Uterus (tissue), 4 donors: Measurements from ENCODE around the gene CEP55. TPM values are rescaled to one million over a fixed set of nuclear protein-coding genes. Genes with fewer than 3 reads are reported as not detected.

ENCODE experiments used
- DNase-seq, 2 donors: peaks; one replicate each; pipeline ENCODE4 v3.0.0-alpha.2; 2019 to 2020
- H3K27ac ChIP-seq, 2 donors: fragments of 200-600 bp; sonication (generic); 1 replicate in 1 of 2; 2 replicates in 1 of 2; pipeline ENCODE4 v1.5.1; 2016 to 2018
- H3K27me3 ChIP-seq, 2 donors: fragments of 200-600 bp; sonication (generic); one replicate each; pipeline ENCODE4 v1.5.1; 2018 to 2019; ENCODE audit warnings: control low read depth in 1 of 2
- H3K36me3 ChIP-seq, 2 donors: fragments of 200-600 bp; sonication (generic); one replicate each; pipeline ENCODE4 v1.5.1; 2019; ENCODE audit warnings: control low read depth in 1 of 2
- H3K4me1 ChIP-seq, 2 donors: fragments of 200-600 bp; sonication (generic); one replicate each; pipeline ENCODE4 v1.5.1; 2018 to 2019; ENCODE audit warnings: control low read depth in 1 of 2
- H3K4me3 ChIP-seq, 2 donors: fragments of 200-600 bp; sonication (generic); 1 replicate in 1 of 2; 2 replicates in 1 of 2; pipeline ENCODE4 v1.5.1; 2018 to 2019; ENCODE audit warnings: mild to moderate bottlenecking in 1 of 2
- H3K9me3 ChIP-seq, 2 donors: fragments of 200-600 bp; sonication (generic); one replicate each; pipeline ENCODE4 v1.5.1; 2019; ENCODE audit warnings: control low read depth in 1 of 2
- POLR2A ChIP-seq, 2 donors: fragments of 450-650 bp; IDR thresholded peaks; one replicate each; pipeline ENCODE4 v1.6.1; 2016; ENCODE audit warnings: antibody characterized with exemption in 2 of 2, mild to moderate bottlenecking in 1 of 2, moderate library complexity in 1 of 2
- intact Hi-C: fragments of 100-400 bp; cut with DNase I; formaldehyde crosslinking; loops from one replicate; pipeline ENCODE4 v1.15.1; 2023; ENCODE audit warnings: low total_unique reads
- total RNA-seq, 4 donors: library from RNA; depleted of rRNA in 3 of 4; stranded (reverse); fragments of >200 nt in 3 of 4; gene quantifications; one replicate each; pipeline versions ENCODE4 v1.1.0 to v1.2.4, GENCODE V29; 2014 to 2023
- TF ChIP-seq, protein P1 (sequence below), 4 experiments: fragments of 200-600 bp in 2 of 4; fragments of 450-650 bp in 2 of 4; sonication (generic) in 2 of 4; IDR thresholded peaks; one replicate each; pipeline ENCODE4 v1.5.1; 2016 to 2019; ENCODE audit warnings: antibody characterized with exemption in 4 of 4, mild to moderate bottlenecking in 2 of 4, moderate library complexity in 1 of 4
- donor health status: DM: yes; HTN: yes; CAD: no.

The CEP55 gene
- total RNA-seq, 4 donors from 2014 or later = under 0.01 to 13.8 TPM; not detected in 2

DNA sequence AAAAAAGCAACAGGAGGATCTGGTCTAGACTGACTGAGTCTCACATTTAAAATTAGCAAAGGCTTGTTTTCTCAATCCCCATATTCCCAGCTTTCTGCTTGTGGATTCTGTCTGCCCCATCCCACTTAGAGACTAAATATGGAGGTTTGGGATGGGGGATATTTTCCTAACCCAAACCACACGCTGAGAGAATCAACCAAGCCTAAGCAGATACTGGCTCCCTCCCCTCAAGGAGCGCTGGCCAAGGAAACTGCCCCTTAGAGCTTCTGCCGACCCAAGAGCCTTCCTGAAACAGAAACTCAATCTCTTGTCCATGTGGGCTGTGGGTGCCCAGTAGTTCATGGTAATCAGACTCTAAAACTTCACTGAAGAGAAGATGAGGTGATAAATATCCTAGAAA lies 74.0 kb downstream of the CEP55 start:
- Histone ChIP-seq H3K27ac (no peak overlapping the region), H3K4me1 (no peaks in the 10 kb centered on the region), H3K27me3 (peaks cover 0 to 14% of the 10 kb centered on the region in 2 donors), H3K36me3 (no peaks in the 10 kb centered on the region), H3K9me3 (no peaks in the 10 kb centered on the region), H3K4me3 (no peak overlapping the region)
- intact Hi-C loops = no loop called here
- no peak for DNase-seq
- TF ChIP-seq, protein P1, sequence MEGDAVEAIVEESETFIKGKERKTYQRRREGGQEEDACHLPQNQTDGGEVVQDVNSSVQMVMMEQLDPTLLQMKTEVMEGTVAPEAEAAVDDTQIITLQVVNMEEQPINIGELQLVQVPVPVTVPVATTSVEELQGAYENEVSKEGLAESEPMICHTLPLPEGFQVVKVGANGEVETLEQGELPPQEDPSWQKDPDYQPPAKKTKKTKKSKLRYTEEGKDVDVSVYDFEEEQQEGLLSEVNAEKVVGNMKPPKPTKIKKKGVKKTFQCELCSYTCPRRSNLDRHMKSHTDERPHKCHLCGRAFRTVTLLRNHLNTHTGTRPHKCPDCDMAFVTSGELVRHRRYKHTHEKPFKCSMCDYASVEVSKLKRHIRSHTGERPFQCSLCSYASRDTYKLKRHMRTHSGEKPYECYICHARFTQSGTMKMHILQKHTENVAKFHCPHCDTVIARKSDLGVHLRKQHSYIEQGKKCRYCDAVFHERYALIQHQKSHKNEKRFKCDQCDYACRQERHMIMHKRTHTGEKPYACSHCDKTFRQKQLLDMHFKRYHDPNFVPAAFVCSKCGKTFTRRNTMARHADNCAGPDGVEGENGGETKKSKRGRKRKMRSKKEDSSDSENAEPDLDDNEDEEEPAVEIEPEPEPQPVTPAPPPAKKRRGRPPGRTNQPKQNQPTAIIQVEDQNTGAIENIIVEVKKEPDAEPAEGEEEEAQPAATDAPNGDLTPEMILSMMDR (IDR thresholded peaks at IDR 0.05) = no peak
- TF ChIP-seq POLR2A (IDR thresholded peaks at IDR 0.05) = no peak

DNA sequence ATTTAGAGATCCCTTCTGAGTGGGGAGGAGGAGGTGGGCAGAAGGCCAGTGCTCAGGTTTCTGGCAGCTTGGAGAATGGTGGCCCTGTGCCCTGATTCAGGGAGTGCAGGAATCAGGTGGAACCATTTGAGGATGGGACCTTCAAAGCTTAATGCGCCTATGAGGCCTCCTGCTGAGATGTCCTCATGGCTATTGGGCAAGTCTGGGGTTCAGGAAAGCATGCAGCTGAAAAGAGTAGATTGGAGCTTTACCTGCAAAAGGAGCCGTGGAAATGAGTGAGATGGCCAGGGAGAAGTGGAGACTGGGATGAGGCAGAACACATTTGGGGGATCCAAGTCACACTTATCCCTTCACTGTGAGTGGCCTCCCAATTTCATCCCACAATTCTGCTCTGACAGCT lies 76.2 kb downstream of the CEP55 start:
- no peaks in the 10 kb centered on the region for H3K9me3 ChIP-seq
- no peaks in the 10 kb centered on the region for H3K4me1 ChIP-seq
- DNase-seq = no peak
- H3K27me3 ChIP-seq = peaks cover 0 to 2% of the 10 kb centered on the region in 2 donors
- no peak overlapping the region for H3K27ac ChIP-seq
- H3K4me3 ChIP-seq = no peak overlapping the region
- TF ChIP-seq, protein P1 (IDR thresholded peaks at IDR 0.05) = no peak
- no peak for TF ChIP-seq POLR2A (IDR thresholded peaks at IDR 0.05)
- no peaks in the 10 kb centered on the region for H3K36me3 ChIP-seq
- intact Hi-C loops = no loop called here

DNA sequence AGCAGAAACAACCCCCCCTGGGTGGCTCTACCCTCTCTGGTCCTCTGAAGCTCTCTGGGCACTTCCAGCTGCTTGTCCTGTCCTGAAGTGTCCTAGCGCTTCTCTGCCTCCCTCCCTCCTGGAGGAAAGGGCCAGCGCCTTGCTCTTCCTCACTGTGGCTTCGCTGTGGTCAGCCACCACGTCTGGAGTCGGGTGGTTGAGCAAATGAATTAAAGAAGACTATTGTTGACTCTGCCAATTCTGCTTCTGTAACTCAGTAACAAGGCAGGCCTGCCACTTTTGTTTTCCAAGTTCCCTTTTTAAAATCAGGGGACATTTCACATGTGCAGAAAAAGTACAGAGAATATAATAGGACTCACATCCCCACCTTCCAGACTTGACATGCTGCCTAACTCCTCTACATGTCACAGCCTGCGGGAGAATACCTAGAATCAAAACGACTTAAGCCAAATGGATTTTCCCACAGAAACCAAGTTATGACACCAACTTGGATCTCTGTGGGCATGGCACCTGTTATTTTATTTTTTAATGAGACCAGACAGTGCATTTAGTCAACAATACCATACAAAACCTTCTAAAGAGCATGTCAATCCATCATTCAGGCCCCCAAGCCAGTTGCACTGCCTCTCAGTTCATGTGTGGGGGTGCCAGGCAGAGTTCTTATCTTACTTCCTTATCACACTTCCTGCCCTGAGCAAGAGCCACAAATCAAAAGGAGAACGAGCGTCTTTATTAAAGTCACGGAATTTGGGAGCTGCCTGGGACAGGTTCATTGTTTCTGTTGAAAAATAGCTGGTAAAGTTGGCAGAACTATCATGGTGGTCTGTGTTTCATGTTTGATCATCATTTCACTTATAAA lies 76.9 kb downstream of the CEP55 start:
- Histone ChIP-seq H3K9me3 (no peaks in the 10 kb centered on the region), H3K27me3 (no peaks in the 10 kb centered on the region), H3K27ac (no peak overlapping the region), H3K4me1 (no peaks in the 10 kb centered on the region), H3K4me3 (no peak overlapping the region), H3K36me3 (no peaks in the 10 kb centered on the region)
- intact Hi-C loops = no loop called here
- no peak for TF ChIP-seq POLR2A (IDR thresholded peaks at IDR 0.05)
- TF ChIP-seq, protein P1 (IDR thresholded peaks at IDR 0.05) = no peak
- DNase-seq = no peak

DNA sequence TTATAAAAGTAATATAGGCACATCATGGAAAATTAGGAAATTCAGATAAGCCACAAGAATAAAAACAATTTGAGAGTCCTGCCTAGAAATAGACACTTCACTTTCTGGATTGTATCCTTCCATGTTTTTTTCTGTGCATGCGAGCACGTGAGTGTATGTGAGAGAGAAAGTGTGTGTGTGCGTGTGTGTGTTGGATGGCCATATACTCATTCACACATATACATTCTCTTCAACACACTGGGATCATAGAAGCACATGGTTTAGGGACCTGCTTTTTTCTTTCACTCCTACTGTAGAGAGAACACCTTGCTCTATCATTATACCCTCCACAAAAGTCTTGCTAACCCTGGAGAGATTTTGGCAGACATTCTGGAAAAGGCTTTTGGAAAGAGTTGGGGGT lies 77.5 kb downstream of the CEP55 start:
- Histone ChIP-seq H3K27ac (no peak overlapping the region), H3K4me3 (no peak overlapping the region), H3K27me3 (no peaks in the 10 kb centered on the region), H3K4me1 (no peaks in the 10 kb centered on the region), H3K9me3 (no peaks in the 10 kb centered on the region), H3K36me3 (no peaks in the 10 kb centered on the region)
- intact Hi-C loops = no loop called here
- no peak for TF ChIP-seq POLR2A (IDR thresholded peaks at IDR 0.05)
- TF ChIP-seq, protein P1 (IDR thresholded peaks at IDR 0.05) = no peak
- DNase-seq = no peak

DNA sequence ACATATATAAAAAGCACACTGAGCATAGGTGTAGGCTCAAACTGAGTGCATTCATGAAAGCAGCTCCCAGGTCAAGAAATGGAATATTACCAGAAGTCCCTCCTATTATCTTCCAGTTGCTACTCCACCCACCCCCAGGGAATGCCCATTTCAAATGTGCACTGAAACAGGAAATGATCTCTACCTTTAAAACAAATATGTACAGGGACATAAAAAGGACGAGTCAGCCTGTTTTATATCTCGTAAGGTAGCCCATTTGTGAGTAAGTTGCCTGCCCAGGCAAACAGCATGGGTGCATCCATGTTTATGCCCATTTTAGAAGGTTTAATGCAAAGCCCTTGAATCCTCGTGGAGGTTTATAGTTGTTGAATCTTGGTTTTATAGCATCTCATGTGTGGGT lies 80.5 kb downstream of the CEP55 start:
- TF ChIP-seq POLR2A (IDR thresholded peaks at IDR 0.05) = no peak
- TF ChIP-seq, protein P1 (IDR thresholded peaks at IDR 0.05) = no peak
- no peak for DNase-seq
- Histone ChIP-seq H3K4me1 (no peaks in the 10 kb centered on the region), H3K27me3 (no peaks in the 10 kb centered on the region), H3K36me3 (no peaks in the 10 kb centered on the region), H3K4me3 (no peak overlapping the region), H3K27ac (no peak overlapping the region), H3K9me3 (no peaks in the 10 kb centered on the region)
- intact Hi-C loops = no loop called here
